DND-41 (cell line): Measurements from ENCODE around the gene FUT3.

Experiments
- EZH2 ChIP-seq: IDR thresholded peaks from 3 replicates; pipeline ENCODE4 v1.6.1; 2012; ENCODE audit warnings: borderline replicate concordance, low read depth, mild to moderate bottlenecking, moderate library complexity, low read length, inconsistent platforms; ENCODE audit not compliant: severe bottlenecking
- TF ChIP-seq, protein P1 (sequence below): IDR thresholded peaks from 2 replicates; pipeline ENCODE4 v1.5.1; 2012; ENCODE audit warnings: borderline replicate concordance, low read length, moderate library complexity, mild to moderate bottlenecking; ENCODE audit not compliant: poor library complexity, severe bottlenecking; ENCODE audit errors: extremely low read depth

DNA sequence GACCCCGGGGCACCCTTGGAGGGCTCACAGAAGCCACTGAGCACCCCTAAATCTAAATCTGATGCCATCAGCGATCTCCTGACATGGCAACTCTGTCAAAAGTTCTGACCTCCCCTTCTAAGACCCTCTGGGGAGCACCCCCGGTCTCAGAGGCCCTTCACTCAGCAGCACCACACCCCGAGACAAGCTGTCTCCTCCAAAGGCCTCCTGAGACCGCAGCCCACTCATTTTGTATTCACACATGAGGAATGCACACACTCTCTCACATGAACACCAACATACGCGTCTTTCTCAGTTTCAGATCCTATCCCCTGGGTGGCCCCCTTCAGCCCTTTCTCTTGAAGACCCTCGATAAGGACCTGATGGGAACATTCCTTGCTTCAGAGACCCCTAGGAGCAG is 49.7 kb upstream of the FUT3 start:
- TF ChIP-seq, protein P1, sequence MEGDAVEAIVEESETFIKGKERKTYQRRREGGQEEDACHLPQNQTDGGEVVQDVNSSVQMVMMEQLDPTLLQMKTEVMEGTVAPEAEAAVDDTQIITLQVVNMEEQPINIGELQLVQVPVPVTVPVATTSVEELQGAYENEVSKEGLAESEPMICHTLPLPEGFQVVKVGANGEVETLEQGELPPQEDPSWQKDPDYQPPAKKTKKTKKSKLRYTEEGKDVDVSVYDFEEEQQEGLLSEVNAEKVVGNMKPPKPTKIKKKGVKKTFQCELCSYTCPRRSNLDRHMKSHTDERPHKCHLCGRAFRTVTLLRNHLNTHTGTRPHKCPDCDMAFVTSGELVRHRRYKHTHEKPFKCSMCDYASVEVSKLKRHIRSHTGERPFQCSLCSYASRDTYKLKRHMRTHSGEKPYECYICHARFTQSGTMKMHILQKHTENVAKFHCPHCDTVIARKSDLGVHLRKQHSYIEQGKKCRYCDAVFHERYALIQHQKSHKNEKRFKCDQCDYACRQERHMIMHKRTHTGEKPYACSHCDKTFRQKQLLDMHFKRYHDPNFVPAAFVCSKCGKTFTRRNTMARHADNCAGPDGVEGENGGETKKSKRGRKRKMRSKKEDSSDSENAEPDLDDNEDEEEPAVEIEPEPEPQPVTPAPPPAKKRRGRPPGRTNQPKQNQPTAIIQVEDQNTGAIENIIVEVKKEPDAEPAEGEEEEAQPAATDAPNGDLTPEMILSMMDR: no peak
- no peak for TF ChIP-seq EZH2
